22Rv1 (cell line): ENCODE measurements around the gene TCF12.

ENCODE experiments used
- H3K27ac ChIP-seq: fragments of 450-650 bp; 2 replicates; pipeline ENCODE4 v1.5.1; 2017
- ZFX ChIP-seq: fragments of 450-650 bp; IDR thresholded peaks from 2 replicates; pipeline ENCODE4 v1.6.1; 2017; ENCODE audit warnings: antibody characterized with exemption, borderline replicate concordance
- TF ChIP-seq, protein P1 (sequence below): fragments of 450-650 bp; IDR thresholded peaks from 2 replicates; pipeline ENCODE4 v1.5.1; 2017; ENCODE audit warnings: mild to moderate bottlenecking

The TCF12 gene

DNA sequence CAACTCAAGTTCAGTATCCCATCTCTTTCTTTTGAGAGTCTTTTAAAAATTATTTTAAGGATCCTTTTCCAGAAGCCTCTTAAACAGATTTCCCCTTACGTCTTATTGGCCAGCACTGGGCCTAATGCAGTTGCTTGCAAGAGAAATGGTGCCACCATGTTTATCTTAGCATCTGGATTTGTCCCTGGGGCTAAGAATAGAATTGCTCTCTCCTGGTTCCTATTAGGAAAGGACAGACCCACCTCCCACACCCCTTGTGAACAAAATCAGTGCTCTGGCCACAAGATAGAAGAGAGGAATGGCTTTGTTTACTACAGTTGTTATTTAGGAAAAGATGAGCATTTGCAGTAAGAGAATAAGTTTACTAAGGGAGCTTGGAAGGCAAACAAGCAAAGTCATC is 329.6 kb downstream of the TCF12 start:
- TF ChIP-seq, protein P1, sequence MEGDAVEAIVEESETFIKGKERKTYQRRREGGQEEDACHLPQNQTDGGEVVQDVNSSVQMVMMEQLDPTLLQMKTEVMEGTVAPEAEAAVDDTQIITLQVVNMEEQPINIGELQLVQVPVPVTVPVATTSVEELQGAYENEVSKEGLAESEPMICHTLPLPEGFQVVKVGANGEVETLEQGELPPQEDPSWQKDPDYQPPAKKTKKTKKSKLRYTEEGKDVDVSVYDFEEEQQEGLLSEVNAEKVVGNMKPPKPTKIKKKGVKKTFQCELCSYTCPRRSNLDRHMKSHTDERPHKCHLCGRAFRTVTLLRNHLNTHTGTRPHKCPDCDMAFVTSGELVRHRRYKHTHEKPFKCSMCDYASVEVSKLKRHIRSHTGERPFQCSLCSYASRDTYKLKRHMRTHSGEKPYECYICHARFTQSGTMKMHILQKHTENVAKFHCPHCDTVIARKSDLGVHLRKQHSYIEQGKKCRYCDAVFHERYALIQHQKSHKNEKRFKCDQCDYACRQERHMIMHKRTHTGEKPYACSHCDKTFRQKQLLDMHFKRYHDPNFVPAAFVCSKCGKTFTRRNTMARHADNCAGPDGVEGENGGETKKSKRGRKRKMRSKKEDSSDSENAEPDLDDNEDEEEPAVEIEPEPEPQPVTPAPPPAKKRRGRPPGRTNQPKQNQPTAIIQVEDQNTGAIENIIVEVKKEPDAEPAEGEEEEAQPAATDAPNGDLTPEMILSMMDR: no peak
- TF ChIP-seq ZFX: no peak
- H3K27ac ChIP-seq: no peak overlapping the region

DNA sequence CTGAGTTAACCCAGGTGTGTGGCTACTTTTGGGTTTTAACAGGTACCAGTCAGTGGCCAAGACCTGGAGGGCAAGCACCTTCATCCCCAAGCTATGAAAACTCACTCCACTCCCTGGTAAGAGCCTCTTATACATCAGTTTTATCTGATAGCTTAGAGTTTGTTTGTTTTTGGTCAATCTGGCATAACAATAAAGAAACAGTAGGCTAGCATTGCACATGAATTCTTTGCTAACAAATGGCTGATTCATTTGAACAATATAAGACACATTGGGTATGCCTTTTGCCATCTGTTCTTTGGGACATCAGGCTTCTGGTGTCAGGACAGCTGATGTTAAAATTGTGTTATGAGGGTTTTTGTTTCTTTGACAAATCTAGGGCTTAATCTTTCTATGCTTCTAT is 332.9 kb downstream of the TCF12 start:
- H3K27ac ChIP-seq: no peak overlapping the region

DNA sequence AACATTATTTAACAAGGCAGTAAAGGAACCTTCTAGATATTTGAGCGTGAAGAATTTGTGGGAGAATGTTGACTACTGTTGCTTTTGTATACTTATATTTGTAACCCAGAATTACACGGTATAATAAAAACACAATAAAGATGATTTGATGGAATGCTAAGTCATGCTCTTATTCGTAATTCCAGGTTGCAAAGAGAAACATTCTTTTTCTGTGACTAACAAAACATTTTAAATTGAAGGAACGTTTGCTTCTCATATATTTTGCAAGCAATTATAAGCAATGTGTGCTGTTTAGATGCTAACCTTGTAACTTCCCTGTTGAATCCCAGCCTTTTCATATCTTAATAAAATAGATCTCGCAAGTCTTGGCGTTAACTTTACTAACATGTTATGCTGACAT is 333.5 kb downstream of the TCF12 start:
- no peak for TF ChIP-seq ZFX
- TF ChIP-seq, protein P1: no peak
- no peak overlapping the region for H3K27ac ChIP-seq

More for the DNA sequence above, 332.9 kb downstream of the TCF12 start:
- TF ChIP-seq, protein P1: no peak
- TF ChIP-seq ZFX: no peak

DNA sequence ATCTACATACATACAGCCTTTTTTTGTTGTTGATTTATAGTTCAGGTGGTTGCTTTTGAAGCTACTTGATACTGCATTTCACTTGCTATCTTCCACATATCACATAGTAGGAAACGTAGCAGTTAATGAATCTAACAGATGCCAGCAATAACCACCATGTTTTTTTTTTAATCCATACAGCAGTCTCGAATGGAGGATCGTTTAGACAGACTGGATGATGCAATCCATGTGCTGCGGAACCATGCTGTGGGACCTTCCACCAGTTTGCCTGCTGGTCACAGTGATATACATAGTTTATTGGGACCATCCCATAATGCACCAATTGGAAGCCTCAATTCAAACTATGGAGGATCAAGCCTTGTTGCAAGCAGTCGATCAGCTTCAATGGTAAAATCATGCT is 334.6 kb downstream of the TCF12 start:
- H3K27ac ChIP-seq: no peak overlapping the region
- TF ChIP-seq ZFX: no peak
- TF ChIP-seq, protein P1: no peak

DNA sequence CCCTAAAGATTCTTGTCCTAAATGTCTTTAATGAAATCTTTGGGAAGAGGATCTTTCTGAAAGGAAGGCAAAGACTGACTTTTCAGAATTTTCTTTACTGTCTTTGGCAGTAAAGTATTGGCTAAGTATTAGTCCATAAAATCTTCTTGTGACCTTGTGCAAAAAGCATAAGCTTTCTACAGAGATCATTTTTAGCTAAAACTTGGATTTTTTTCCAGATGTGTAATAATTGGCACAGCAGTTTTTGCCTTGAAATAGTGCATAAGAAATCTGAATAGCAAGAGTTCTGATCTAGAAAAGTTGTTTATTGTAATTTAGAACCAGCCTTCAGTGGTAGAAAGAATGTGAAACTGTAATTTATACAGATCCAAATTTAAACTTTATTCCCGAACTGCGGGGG is 335.1 kb downstream of the TCF12 start:
- TF ChIP-seq ZFX: no peak
- TF ChIP-seq, protein P1: no peak
- H3K27ac ChIP-seq: no peak overlapping the region

DNA sequence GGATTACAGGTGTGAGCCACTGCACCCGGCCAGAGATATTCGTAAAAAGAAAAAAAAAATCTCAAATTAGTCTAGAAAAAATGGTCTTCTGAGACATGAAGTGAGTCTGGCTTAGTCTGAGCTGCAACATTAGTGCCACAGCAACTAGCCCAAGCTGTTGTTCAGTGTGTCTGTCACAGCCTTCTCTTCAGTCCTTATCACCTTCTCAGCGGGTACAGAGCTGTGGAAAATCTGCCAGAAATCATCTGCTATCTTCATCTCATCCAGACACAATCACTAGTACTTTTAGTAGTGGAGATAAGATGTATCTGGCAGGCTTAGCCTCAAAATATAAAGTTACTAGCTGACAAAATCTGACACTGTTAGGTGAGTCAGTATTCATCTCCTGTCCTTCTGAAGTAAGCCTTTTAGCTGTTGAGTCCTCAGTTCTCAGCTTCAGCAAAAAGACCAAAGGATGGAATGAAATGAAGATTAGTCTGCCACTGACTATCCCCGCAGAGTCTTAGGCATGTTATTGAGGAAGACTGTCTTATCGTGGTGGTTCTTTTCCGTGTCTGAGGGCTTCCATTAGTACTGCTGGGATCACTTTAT is 337.4 kb downstream of the TCF12 start:
- no peak for TF ChIP-seq ZFX
- TF ChIP-seq, protein P1: no peak
- no peak overlapping the region for H3K27ac ChIP-seq

DNA sequence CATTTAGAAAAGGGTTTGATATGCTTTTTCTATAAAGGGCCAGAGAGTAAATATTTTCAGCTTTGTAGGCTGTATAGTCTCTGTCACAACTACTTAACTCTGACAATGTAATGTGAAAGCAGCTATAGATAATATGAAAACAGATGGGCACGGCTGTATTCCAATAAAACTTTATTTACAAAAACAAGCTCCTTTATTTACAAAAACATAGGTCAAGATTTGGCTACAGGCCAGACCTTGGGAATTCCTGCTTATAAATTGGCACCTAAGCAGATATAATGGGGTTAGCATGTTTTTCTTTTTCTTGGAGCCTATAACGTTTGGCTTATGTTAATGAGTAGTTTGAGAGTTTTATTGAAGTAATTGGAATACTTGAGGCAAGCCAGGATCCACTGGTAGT is 338.5 kb downstream of the TCF12 start:
- TF ChIP-seq, protein P1: no peak
- TF ChIP-seq ZFX: no peak
- no peak overlapping the region for H3K27ac ChIP-seq
